Large intestine (tissue), 3 donors: ENCODE measurements around the gene EYS. TPM values are rescaled to one million over a fixed set of nuclear protein-coding genes. Genes with fewer than 3 reads are reported as not detected.
"Not testable (repeated sequence)": the region's sequence is repeated elsewhere in the genome, so short reads cannot be mapped to it uniquely, and the experiment has no call there.

Experiments
- DNase-seq, 2 donors: peaks; one replicate each; pipeline versions ENCODE4 v3.0.0 to v3.0.0-alpha.2; 2013
- H3K27ac ChIP-seq: one replicate; pipeline ENCODE4 v1.5.1; 2013; ENCODE audit warnings: low read length
- H3K27me3 ChIP-seq: 2 replicates; pipeline ENCODE4 v1.6.1; 2013; ENCODE audit warnings: low read length; ENCODE audit not compliant: control insufficient read depth, insufficient read depth
- H3K36me3 ChIP-seq: 2 replicates; pipeline ENCODE4 v1.6.1; 2013; ENCODE audit warnings: low read length; ENCODE audit not compliant: control insufficient read depth, insufficient read depth
- H3K4me1 ChIP-seq: one replicate; pipeline ENCODE4 v1.6.1; 2013; ENCODE audit warnings: low read length; ENCODE audit not compliant: control insufficient read depth, insufficient read depth
- H3K4me3 ChIP-seq: one replicate; pipeline ENCODE4 v1.5.1; 2013; ENCODE audit warnings: low read length
- H3K9me3 ChIP-seq: one replicate; pipeline ENCODE4 v1.6.1; 2013; ENCODE audit warnings: mild to moderate bottlenecking, low read depth, low read length, moderate library complexity; ENCODE audit not compliant: control insufficient read depth
- WGBS: methylation state at CpG from one replicate; pipeline ENCODE4 v1.1.5; 2013; ENCODE audit warnings: low lambda C conversion rate; ENCODE audit not compliant: insufficient coverage; 5-methylcytosine and 5-hydroxymethylcytosine counted together
- polyA plus RNA-seq: library from polyadenylated mRNA; unstranded; fragments of 120-200 nt; gene quantifications from one replicate; pipeline ENCODE4 v1.2.1, GENCODE V29; 2013

The EYS gene
- polyA plus RNA-seq, 1 donor, result 0.76 TPM

GRCh38 chr6:64258302-64258701 lies 1448.7 kb downstream of the EYS start:
- Histone ChIP-seq H3K27ac (no peak overlapping the region), H3K4me3 (no peak overlapping the region), H3K9me3 (no peaks in the 10 kb centered on the region), H3K4me1 (peaks cover 11% of the 10 kb centered on the region), H3K36me3 (no peaks in the 10 kb centered on the region), H3K27me3 (no peaks in the 10 kb centered on the region)
- DNase-seq, result peak in 1 of 2 donors; percentile 30
- WGBS, result 33% methylated on average over 1 of the region's 1 CpG

GRCh38 chr6:64257586-64257985 lies 1449.4 kb downstream of the EYS start:
- no CpG with 5 or more reads among the region's 3 CpGs for WGBS
- no peak overlapping the region for H3K4me3 ChIP-seq
- H3K36me3 ChIP-seq, result no peaks in the 10 kb centered on the region
- DNase-seq, result no peak
- H3K9me3 ChIP-seq, result no peaks in the 10 kb centered on the region
- H3K27me3 ChIP-seq, result no peaks in the 10 kb centered on the region
- H3K4me1 ChIP-seq, result peaks cover 11% of the 10 kb centered on the region
- H3K27ac ChIP-seq, result no peak overlapping the region

DNA sequence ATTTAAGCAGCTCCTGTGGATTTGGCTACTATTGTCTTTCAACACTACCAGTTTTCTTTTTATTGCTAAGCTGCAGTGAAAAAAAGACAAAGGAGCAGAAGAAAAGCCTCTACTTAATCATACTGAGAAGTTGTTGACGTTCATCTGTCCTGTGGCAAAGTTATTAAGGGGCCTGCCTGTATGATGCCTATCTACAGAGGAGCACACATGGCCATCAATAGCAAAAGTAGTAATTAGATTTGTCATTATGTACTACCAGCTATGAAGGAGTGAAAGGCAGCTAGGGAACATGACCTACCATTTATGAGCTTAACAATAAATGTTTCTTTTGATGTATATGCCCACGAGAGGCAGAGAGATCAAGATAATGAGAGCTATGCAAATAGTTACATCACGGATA lies 1450.5 kb downstream of the EYS start:
- DNase-seq, result no peak
- no peak overlapping the region for H3K27ac ChIP-seq
- H3K4me1 ChIP-seq, result peaks cover 11% of the 10 kb centered on the region
- no peaks in the 10 kb centered on the region for H3K27me3 ChIP-seq
- H3K4me3 ChIP-seq, result no peak overlapping the region
- no peaks in the 10 kb centered on the region for H3K36me3 ChIP-seq
- no peaks in the 10 kb centered on the region for H3K9me3 ChIP-seq
- no CpG with 5 or more reads among the region's 3 CpGs for WGBS

DNA sequence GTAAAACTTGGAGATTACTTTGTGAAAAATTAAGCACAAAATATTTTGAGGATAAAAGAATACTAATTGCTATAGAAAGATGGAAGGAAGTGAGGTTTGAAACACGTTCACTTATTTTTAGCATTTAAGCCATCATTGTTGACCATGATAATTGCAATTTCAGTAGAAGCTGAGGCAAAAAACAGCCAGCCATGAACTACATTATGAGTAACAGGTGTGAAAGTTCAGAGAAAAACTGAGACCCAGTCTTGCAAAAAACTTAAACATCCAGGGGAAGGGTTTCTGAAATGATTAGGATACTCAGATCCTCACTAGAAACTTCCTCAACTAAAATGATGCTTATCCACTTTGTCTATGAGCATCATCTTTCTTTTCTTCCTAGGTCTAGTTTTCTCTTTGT lies 1452.0 kb downstream of the EYS start:
- Histone ChIP-seq H3K27me3 (no peaks in the 10 kb centered on the region), H3K9me3 (no peaks in the 10 kb centered on the region)
- 100% methylated on average over 1 of the region's 1 CpG for WGBS

GRCh38 chr6:64254558-64254957 lies 1452.5 kb downstream of the EYS start:
- Histone ChIP-seq H3K27me3 (no peaks in the 10 kb centered on the region), H3K27ac (no peak overlapping the region), H3K36me3 (no peaks in the 10 kb centered on the region), H3K4me3 (no peak overlapping the region), H3K4me1 (peaks cover 11% of the 10 kb centered on the region), H3K9me3 (no peaks in the 10 kb centered on the region)
- 66% methylated on average over 2 of the region's 3 CpGs for WGBS
- DNase-seq, result no peak

More for the DNA sequence above, 1452.0 kb downstream of the EYS start:
- Histone ChIP-seq H3K36me3 (no peaks in the 10 kb centered on the region), H3K4me3 (no peak overlapping the region), H3K4me1 (peaks cover 11% of the 10 kb centered on the region), H3K27ac (no peak overlapping the region)
- no peak for DNase-seq

- H3K4me3 ChIP-seq, result no peak overlapping the region
- H3K27me3 ChIP-seq, result no peaks in the 10 kb centered on the region
- H3K36me3 ChIP-seq, result no peaks in the 10 kb centered on the region
- no peaks in the 10 kb centered on the region for H3K4me1 ChIP-seq
- H3K27ac ChIP-seq, result no peak overlapping the region
- WGBS, result 100% methylated on average over 1 of the region's 2 CpGs
- H3K9me3 ChIP-seq, result no peaks in the 10 kb centered on the region
- DNase-seq, result no peak
These were observed 1454.8 kb downstream of the EYS start for GRCh38 chr6:64252256-64252655.

GRCh38 chr6:64250126-64250525 lies 1456.9 kb downstream of the EYS start:
- no peak for DNase-seq
- WGBS, result no CpG with 5 or more reads among the region's 3 CpGs
- Histone ChIP-seq H3K36me3 (no peaks in the 10 kb centered on the region), H3K27ac (no peak overlapping the region), H3K27me3 (no peaks in the 10 kb centered on the region), H3K4me1 (no peaks in the 10 kb centered on the region), H3K9me3 (no peaks in the 10 kb centered on the region), H3K4me3 (no peak overlapping the region)

DNA sequence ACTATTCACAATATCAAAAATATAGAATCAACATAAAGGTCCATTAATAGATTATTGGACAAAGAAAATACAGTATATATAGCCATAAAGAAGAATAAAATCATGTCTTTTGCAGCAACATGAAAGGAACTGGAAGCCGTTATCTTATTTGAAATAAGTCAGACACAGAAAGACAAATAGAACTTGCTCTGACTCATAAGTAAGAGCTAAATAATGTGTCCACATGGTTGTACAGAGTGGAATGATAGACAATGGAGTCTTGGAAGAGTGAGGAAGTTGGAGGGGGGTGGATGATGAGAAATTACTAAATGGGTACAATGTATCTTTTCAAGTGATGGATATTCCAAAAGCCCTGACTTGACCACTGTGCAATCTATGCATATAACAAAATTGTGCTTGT lies 1457.9 kb downstream of the EYS start:
- DNase-seq, result no peak
- Histone ChIP-seq H3K27ac (no peak overlapping the region), H3K36me3 (no peaks in the 10 kb centered on the region), H3K9me3 (no peaks in the 10 kb centered on the region), H3K4me1 (no peaks in the 10 kb centered on the region), H3K4me3 (no peak overlapping the region), H3K27me3 (no peaks in the 10 kb centered on the region)
- no CpG with 5 or more reads among the region's 1 CpG for WGBS

- H3K27ac ChIP-seq, result no peak overlapping the region
- H3K36me3 ChIP-seq, result no peaks in the 10 kb centered on the region
- no peaks in the 10 kb centered on the region for H3K4me1 ChIP-seq
- no peak overlapping the region for H3K4me3 ChIP-seq
- H3K27me3 ChIP-seq, result no peaks in the 10 kb centered on the region
- no peaks in the 10 kb centered on the region for H3K9me3 ChIP-seq
- DNase-seq, result no peak
These were observed 1463.4 kb downstream of the EYS start for GRCh38 chr6:64243618-64244017.

- not testable (repeated sequence) for DNase-seq, H3K36me3 ChIP-seq, H3K9me3 ChIP-seq, H3K27ac ChIP-seq, H3K4me3 ChIP-seq, H3K4me1 ChIP-seq, H3K27me3 ChIP-seq
- no CpG with 5 or more reads among the region's 2 CpGs for WGBS
These were observed 1468.1 kb downstream of the EYS start for GRCh38 chr6:64238908-64239307.

GRCh38 chr6:64238071-64238470 lies 1469.0 kb downstream of the EYS start:
- Histone ChIP-seq H3K4me3 (no peak overlapping the region), H3K36me3 (no peaks in the 10 kb centered on the region), H3K27me3 (no peaks in the 10 kb centered on the region), H3K4me1 (no peaks in the 10 kb centered on the region), H3K27ac (no peak overlapping the region), H3K9me3 (no peaks in the 10 kb centered on the region)
- DNase-seq, result no peak
- 92% methylated on average over 2 of the region's 3 CpGs for WGBS
